Hepatocyte (in vitro differentiated cells): ENCODE measurements around the gene GPC4.

Experiments
- EZH2phosphoT487 ChIP-seq: fragments of 200-600 bp; sonication (generic); IDR thresholded peaks from one replicate; pipeline ENCODE4 v1.6.1; 2018; ENCODE audit warnings: antibody characterized with exemption, mild to moderate bottlenecking, low read depth, moderate library complexity; ENCODE audit not compliant: unreplicated experiment, severe bottlenecking
- TF ChIP-seq, protein P1 (sequence below): fragments of 200-600 bp; sonication (generic); IDR thresholded peaks from 2 replicates; pipeline ENCODE4 v1.5.1; 2016; ENCODE audit warnings: antibody characterized with exemption, mild to moderate bottlenecking; ENCODE audit not compliant: poor library complexity

DNA sequence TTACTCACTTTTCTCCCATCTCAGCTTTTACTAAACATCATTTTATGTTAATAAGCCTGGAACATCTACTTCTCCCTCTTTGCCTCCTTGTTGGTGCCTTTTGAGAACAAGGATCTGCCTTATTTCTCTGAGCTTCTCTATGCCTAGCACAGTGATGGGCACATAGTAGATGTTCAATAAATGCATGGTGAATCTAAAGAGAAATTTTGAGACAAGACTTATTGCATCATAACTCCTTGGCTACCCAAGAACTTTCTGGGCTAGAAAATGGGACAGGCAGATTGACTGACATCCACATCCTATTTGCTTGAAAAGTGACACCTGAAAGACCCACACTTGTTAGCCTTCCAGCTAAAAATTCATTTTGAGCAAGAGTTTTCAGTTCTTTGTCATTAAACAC, 109.9 kb downstream of the GPC4 start:
- TF ChIP-seq, protein P1, sequence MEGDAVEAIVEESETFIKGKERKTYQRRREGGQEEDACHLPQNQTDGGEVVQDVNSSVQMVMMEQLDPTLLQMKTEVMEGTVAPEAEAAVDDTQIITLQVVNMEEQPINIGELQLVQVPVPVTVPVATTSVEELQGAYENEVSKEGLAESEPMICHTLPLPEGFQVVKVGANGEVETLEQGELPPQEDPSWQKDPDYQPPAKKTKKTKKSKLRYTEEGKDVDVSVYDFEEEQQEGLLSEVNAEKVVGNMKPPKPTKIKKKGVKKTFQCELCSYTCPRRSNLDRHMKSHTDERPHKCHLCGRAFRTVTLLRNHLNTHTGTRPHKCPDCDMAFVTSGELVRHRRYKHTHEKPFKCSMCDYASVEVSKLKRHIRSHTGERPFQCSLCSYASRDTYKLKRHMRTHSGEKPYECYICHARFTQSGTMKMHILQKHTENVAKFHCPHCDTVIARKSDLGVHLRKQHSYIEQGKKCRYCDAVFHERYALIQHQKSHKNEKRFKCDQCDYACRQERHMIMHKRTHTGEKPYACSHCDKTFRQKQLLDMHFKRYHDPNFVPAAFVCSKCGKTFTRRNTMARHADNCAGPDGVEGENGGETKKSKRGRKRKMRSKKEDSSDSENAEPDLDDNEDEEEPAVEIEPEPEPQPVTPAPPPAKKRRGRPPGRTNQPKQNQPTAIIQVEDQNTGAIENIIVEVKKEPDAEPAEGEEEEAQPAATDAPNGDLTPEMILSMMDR: no peak
- no peak for TF ChIP-seq EZH2phosphoT487
